Measurements from ENCODE around the gene PSMC5. TPM values are rescaled to one million over a fixed set of nuclear protein-coding genes. Genes with fewer than 3 reads are reported as not detected.
"Not testable (repeated sequence)": the region's sequence is repeated elsewhere in the genome, so short reads cannot be mapped to it uniquely, and the experiment has no call there.

Gene PSMC5
- polyA plus RNA-seq, 1 donor: 106 TPM

DNA sequence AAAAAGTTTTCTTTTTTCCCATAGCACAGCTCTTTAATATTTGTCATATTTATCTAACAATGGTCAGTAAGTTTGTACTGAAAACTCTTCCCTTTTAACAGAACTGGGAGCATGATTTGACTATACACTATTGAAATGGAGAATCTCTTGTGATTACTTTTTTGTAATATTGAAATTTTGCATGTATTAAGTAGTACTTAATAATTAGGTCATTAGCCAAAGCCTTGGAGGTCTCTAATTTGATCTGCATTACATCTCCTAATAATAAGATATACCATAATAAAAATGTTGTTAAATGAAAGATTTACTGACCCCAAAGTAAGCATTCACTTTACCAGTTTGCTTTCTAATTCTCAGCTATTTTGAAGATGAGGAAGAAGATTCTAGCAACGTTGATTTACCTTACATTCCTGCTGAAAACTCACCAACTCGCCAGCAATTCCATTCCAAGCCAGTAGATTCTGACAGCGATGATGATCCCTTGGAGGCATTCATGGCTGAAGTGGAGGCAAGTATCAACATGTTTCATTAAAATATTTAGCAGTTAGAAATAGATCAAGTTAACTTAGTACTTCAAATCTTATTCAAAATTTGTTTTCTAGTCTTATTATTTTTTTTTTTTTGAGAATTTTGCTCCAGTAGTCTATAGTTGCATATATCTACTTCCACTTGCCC is 35.0 kb upstream of the PSMC5 start:
- Histone ChIP-seq H3K4me3 (ENCODE audit: low read length) (no peak overlapping the region), H3K4me1 (ENCODE audit: control insufficient read depth, insufficient read depth, low read length) (no peaks in the 10 kb centered on the region), H3K36me3 (ENCODE audit: control insufficient read depth, insufficient read depth, low read length) (peaks cover 70% of the 10 kb centered on the region), H3K27ac (ENCODE audit: low read length) (no peak overlapping the region), H3K9me3 (ENCODE audit: control insufficient read depth, low read depth, low read length) (no peaks in the 10 kb centered on the region), H3K27me3 (ENCODE audit: control insufficient read depth, insufficient read depth, low read length) (no peaks in the 10 kb centered on the region)
- no peak for DNase-seq
- WGBS (ENCODE audit: insufficient coverage, low lambda C conversion rate): 100% methylated on average over 1 of the region's 3 CpGs

GRCh38 chr17:63796375-63796774 is 30.9 kb upstream of the PSMC5 start:
- WGBS (ENCODE audit: insufficient coverage, low lambda C conversion rate): 100% methylated on average over 3 of the region's 10 CpGs

GRCh38 chr17:63798572-63799106 is 28.6 kb upstream of the PSMC5 start:
- Histone ChIP-seq H3K36me3 (ENCODE audit: control insufficient read depth, insufficient read depth, low read length) (peaks cover 86% of the 10 kb centered on the region), H3K9me3 (ENCODE audit: control insufficient read depth, low read depth, low read length) (no peaks in the 10 kb centered on the region)

More at GRCh38 chr17:63796375-63796774, 30.9 kb upstream of the PSMC5 start:
- not testable (repeated sequence) for H3K27ac ChIP-seq (ENCODE audit: low read length); DNase-seq; H3K27me3 ChIP-seq (ENCODE audit: control insufficient read depth, insufficient read depth, low read length); H3K4me1 ChIP-seq (ENCODE audit: control insufficient read depth, insufficient read depth, low read length); H3K9me3 ChIP-seq (ENCODE audit: control insufficient read depth, low read depth, low read length); H3K4me3 ChIP-seq (ENCODE audit: low read length)
- H3K36me3 ChIP-seq (ENCODE audit: control insufficient read depth, insufficient read depth, low read length): peaks cover 79% of the 10 kb centered on the region

GRCh38 chr17:63800783-63801182 is 26.4 kb upstream of the PSMC5 start:
- Histone ChIP-seq H3K27ac (ENCODE audit: low read length) (no peak overlapping the region), H3K27me3 (ENCODE audit: control insufficient read depth, insufficient read depth, low read length) (no peaks in the 10 kb centered on the region), H3K4me1 (ENCODE audit: control insufficient read depth, insufficient read depth, low read length) (no peaks in the 10 kb centered on the region), H3K9me3 (ENCODE audit: control insufficient read depth, low read depth, low read length) (no peaks in the 10 kb centered on the region), H3K4me3 (ENCODE audit: low read length) (no peak overlapping the region), H3K36me3 (ENCODE audit: control insufficient read depth, insufficient read depth, low read length) (peaks cover 74% of the 10 kb centered on the region)
- no peak for DNase-seq
- WGBS (ENCODE audit: insufficient coverage, low lambda C conversion rate): no CpG with 5 or more reads among the region's 1 CpG

More at GRCh38 chr17:63798572-63799106, 28.6 kb upstream of the PSMC5 start:
- no peak overlapping the region for H3K27ac ChIP-seq (ENCODE audit: low read length)
- no CpG with 5 or more reads among the region's 3 CpGs for WGBS (ENCODE audit: insufficient coverage, low lambda C conversion rate)
- no peak for DNase-seq
- no peak overlapping the region for H3K4me3 ChIP-seq (ENCODE audit: low read length)
- H3K27me3 ChIP-seq (ENCODE audit: control insufficient read depth, insufficient read depth, low read length): no peaks in the 10 kb centered on the region
- no peaks in the 10 kb centered on the region for H3K4me1 ChIP-seq (ENCODE audit: control insufficient read depth, insufficient read depth, low read length)

GRCh38 chr17:63804328-63804727 is 22.9 kb upstream of the PSMC5 start:
- no peak overlapping the region for H3K4me3 ChIP-seq (ENCODE audit: low read length)
- H3K4me1 ChIP-seq (ENCODE audit: control insufficient read depth, insufficient read depth, low read length): no peaks in the 10 kb centered on the region
- no peak for DNase-seq
- H3K27me3 ChIP-seq (ENCODE audit: control insufficient read depth, insufficient read depth, low read length): no peaks in the 10 kb centered on the region
- no peaks in the 10 kb centered on the region for H3K9me3 ChIP-seq (ENCODE audit: control insufficient read depth, low read depth, low read length)
- H3K27ac ChIP-seq (ENCODE audit: low read length): no peak overlapping the region
- no CpG with 5 or more reads among the region's 1 CpG for WGBS (ENCODE audit: insufficient coverage, low lambda C conversion rate)
- H3K36me3 ChIP-seq (ENCODE audit: control insufficient read depth, insufficient read depth, low read length): peaks cover 69% of the 10 kb centered on the region

GRCh38 chr17:63805591-63805990 is 21.6 kb upstream of the PSMC5 start:
- Histone ChIP-seq H3K4me3 (ENCODE audit: low read length) (no peak overlapping the region), H3K27ac (ENCODE audit: low read length) (no peak overlapping the region), H3K4me1 (ENCODE audit: control insufficient read depth, insufficient read depth, low read length) (no peaks in the 10 kb centered on the region), H3K27me3 (ENCODE audit: control insufficient read depth, insufficient read depth, low read length) (no peaks in the 10 kb centered on the region), H3K36me3 (ENCODE audit: control insufficient read depth, insufficient read depth, low read length) (peaks cover 69% of the 10 kb centered on the region), H3K9me3 (ENCODE audit: control insufficient read depth, low read depth, low read length) (no peaks in the 10 kb centered on the region)
- whole genome bisulfite sequencing (ENCODE audit: insufficient coverage, low lambda C conversion rate): no CpG with 5 or more reads among the region's 2 CpGs
- no peak for DNase-seq

DNA sequence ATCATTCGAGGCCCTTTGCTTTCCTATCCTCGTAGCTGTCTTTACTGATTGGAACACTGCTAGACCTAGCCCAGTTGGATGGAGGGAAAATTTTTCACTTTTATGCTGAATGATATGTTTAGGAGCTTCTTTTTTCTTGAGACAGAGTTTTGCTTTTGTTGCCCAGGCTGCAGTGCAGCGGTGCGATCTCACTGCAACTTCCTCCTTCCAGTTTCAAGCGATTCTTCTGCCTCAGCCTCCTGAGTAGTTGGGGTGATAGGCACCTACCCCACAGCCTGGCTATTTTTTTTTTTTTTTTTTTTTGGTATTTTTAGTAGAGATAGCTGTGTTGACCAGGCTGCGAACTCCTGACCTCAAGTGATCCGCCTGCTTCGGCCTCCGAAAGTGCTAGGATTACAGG is 17.3 kb upstream of the PSMC5 start:
- DNase-seq: no peak
- no CpG with 5 or more reads among the region's 9 CpGs for WGBS (ENCODE audit: insufficient coverage, low lambda C conversion rate)
- H3K36me3 ChIP-seq (ENCODE audit: control insufficient read depth, insufficient read depth, low read length): peaks cover 83% of the 10 kb centered on the region

GRCh38 chr17:63816123-63816522 is 11.1 kb upstream of the PSMC5 start:
- H3K27ac ChIP-seq (ENCODE audit: low read length): no peak overlapping the region
- no peaks in the 10 kb centered on the region for H3K9me3 ChIP-seq (ENCODE audit: control insufficient read depth, low read depth, low read length)
- no peak for DNase-seq
- peaks cover 94% of the 10 kb centered on the region for H3K36me3 ChIP-seq (ENCODE audit: control insufficient read depth, insufficient read depth, low read length)
- peaks cover 10% of the 10 kb centered on the region for H3K4me1 ChIP-seq (ENCODE audit: control insufficient read depth, insufficient read depth, low read length)
- no peaks in the 10 kb centered on the region for H3K27me3 ChIP-seq (ENCODE audit: control insufficient read depth, insufficient read depth, low read length)
- no peak overlapping the region for H3K4me3 ChIP-seq (ENCODE audit: low read length)
- whole genome bisulfite sequencing (ENCODE audit: insufficient coverage, low lambda C conversion rate): no CpG with 5 or more reads among the region's 2 CpGs

More for the DNA sequence above, 17.3 kb upstream of the PSMC5 start:
- Histone ChIP-seq H3K4me3 (ENCODE audit: low read length) (no peak overlapping the region), H3K27me3 (ENCODE audit: control insufficient read depth, insufficient read depth, low read length) (no peaks in the 10 kb centered on the region), H3K4me1 (ENCODE audit: control insufficient read depth, insufficient read depth, low read length) (no peaks in the 10 kb centered on the region), H3K9me3 (ENCODE audit: control insufficient read depth, low read depth, low read length) (no peaks in the 10 kb centered on the region), H3K27ac (ENCODE audit: low read length) (no peak overlapping the region)

DNA sequence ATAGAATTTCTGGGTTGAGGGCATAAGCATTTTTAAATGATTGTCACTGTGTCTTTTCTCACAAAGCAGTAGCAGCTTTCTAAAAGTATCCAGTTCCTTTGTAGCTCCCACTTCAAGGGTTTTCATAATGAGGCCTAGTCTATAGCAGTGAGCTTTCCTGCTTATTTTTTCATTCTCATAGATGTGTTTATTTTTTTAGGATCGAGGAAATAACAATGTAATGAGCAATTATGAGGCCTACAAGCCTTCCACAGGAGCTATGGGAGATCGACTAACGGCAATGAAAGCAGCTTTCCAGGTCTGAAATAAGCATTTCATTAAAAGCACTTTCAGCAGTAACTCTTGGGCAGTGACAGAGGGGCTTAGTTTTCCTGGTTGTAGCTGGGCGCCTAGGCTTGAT is 10.6 kb upstream of the PSMC5 start:
- Histone ChIP-seq H3K9me3 (ENCODE audit: control insufficient read depth, low read depth, low read length) (no peaks in the 10 kb centered on the region), H3K27me3 (ENCODE audit: control insufficient read depth, insufficient read depth, low read length) (no peaks in the 10 kb centered on the region), H3K4me1 (ENCODE audit: control insufficient read depth, insufficient read depth, low read length) (peaks cover 10% of the 10 kb centered on the region), H3K27ac (ENCODE audit: low read length) (no peak overlapping the region), H3K4me3 (ENCODE audit: low read length) (no peak overlapping the region), H3K36me3 (ENCODE audit: control insufficient read depth, insufficient read depth, low read length) (peaks cover 94% of the 10 kb centered on the region)
- no peak for DNase-seq
- 100% methylated on average over 1 of the region's 4 CpGs for WGBS (ENCODE audit: insufficient coverage, low lambda C conversion rate)

DNA sequence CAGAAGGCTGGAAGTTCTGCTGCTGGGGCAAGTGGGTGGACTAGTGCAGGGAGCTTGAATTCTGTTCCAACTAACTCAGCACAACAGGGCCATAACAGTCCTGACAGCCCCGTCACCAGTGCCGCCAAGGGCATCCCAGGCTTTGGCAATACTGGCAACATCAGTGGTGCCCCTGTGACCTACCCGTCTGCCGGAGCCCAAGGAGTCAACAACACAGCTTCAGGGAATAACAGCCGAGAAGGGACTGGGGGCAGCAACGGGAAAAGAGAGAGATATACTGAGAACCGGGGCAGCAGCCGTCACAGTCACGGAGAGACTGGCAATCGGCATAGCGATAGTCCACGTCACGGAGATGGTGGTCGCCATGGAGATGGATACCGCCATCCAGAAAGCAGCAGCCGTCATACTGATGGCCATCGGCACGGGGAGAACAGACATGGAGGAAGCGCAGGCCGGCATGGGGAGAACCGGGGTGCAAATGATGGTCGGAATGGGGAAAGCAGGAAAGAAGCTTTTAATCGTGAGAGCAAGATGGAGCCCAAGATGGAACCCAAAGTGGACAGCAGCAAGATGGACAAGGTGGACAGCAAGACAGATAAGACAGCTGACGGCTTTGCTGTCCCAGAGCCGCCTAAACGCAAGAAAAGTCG is 9.4 kb upstream of the PSMC5 start:
- WGBS (ENCODE audit: insufficient coverage, low lambda C conversion rate): 98% methylated on average over 6 of the region's 27 CpGs
- peaks cover 10% of the 10 kb centered on the region for H3K4me1 ChIP-seq (ENCODE audit: control insufficient read depth, insufficient read depth, low read length)
- no peak for DNase-seq
- H3K27ac ChIP-seq (ENCODE audit: low read length): no peak overlapping the region
- no peaks in the 10 kb centered on the region for H3K27me3 ChIP-seq (ENCODE audit: control insufficient read depth, insufficient read depth, low read length)
- H3K4me3 ChIP-seq (ENCODE audit: low read length): no peak overlapping the region
- peaks cover 94% of the 10 kb centered on the region for H3K36me3 ChIP-seq (ENCODE audit: control insufficient read depth, insufficient read depth, low read length)
- no peaks in the 10 kb centered on the region for H3K9me3 ChIP-seq (ENCODE audit: control insufficient read depth, low read depth, low read length)
